ENCODE measurements around the gene ART5.
"Not testable (repeated sequence)": the region's sequence is repeated elsewhere in the genome, so short reads cannot be mapped to it uniquely, and the experiment has no call there.

Gene ART5

GRCh38 chr11:3641701-3642070 lies at the start of gene ART5:
ART5 (minus strand) TSS chr11:3641992; CDS start chr11:3641862, 130 bp downstream.
- DNase-seq = no peak

GRCh38 chr11:3686751-3687150 lies 45.0 kb upstream of the ART5 start:
- no peak for DNase-seq

DNA sequence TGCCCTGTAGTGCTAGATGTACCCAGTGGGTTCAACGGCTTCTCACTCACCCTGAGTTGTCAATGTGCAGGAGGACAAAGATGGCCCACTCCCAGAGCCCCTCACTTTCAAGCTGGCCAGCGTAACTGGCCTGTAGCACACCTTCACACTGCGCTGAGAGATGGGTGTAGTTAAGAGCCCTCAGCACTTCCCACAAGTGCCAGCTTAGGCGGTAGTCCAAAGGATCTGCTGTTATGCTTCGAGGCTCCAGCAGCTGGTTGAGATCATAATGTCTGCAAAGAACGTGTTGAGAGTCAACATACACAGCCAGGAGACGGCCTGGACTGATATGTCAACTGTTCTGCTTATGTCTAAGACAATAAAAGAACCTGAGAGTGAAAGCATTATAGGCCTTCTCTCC lies 44.1 kb upstream of the ART5 start:
- DNase-seq = no peak

GRCh38 chr11:3684819-3685172 lies 43.0 kb upstream of the ART5 start:
- DNase-seq = no peak

DNA sequence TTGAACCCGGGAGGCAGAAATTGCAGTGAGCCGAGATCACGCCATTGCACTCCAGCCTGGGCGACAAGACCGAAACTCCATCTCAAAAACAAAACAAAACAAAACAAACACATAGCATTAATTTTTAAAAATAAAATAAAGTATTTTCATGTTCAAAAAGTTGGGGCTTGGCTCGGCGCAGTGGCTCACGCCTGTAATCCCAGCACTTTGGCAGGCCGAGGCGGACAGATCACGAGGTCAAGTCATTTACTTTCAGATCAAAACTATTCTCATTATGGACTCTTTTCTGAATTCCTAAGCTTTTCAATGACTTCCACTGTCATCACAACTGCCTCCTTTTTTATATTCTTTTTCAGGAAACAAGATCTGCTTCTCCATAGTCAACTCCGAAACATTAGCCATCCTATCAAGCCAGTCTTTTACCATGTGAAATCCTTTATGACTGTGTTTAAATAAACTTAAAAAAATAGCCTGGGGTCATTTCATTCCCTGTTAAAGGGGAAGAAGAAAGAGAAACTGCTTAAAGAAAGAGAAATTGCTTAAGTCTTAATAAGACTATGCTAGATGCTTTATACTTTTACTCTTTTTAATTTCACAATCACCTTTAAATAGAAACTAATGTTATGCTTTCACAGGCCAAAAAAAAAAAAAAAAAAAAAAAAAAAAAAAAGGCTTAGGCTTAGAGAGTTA lies 42.5 kb upstream of the ART5 start:
- DNase-seq = no peak

GRCh38 chr11:3683039-3683438 lies 41.2 kb upstream of the ART5 start:
- no peak for DNase-seq

GRCh38 chr11:3679077-3679476 lies 37.3 kb upstream of the ART5 start:
- no peak for DNase-seq

- no peak for DNase-seq
Observed at GRCh38 chr11:3675971-3676370, 34.2 kb upstream of the ART5 start.

DNA sequence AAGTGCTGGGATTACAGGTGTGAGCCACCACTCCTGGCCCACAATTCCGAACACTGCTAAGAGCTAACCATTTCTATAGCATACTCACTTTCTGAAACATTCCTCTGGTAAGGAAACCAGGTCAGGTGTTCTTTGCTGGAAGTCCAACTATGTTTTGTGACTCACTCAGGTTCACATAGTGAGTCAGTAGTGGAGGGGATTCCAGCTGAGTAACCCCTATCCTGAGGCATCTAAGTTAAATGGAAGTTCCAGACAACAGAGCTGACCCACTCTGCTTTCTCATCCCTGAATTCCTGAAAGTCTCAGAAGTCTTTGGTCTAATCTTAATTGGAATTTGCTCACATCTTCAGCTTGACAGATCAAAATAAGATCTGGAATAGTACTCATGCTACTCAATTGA lies 32.4 kb upstream of the ART5 start:
- no peak for DNase-seq

GRCh38 chr11:3671334-3672254 lies 29.8 kb upstream of the ART5 start, which contains the start of gene CHRNA10:
CHRNA10 (minus strand) TSS chr11:3671384; CDS start chr11:3671312, 72 bp downstream.
- no peak for DNase-seq

- DNase-seq = no peak
Observed at GRCh38 chr11:3669742-3670183, 28.0 kb upstream of the ART5 start.

DNA sequence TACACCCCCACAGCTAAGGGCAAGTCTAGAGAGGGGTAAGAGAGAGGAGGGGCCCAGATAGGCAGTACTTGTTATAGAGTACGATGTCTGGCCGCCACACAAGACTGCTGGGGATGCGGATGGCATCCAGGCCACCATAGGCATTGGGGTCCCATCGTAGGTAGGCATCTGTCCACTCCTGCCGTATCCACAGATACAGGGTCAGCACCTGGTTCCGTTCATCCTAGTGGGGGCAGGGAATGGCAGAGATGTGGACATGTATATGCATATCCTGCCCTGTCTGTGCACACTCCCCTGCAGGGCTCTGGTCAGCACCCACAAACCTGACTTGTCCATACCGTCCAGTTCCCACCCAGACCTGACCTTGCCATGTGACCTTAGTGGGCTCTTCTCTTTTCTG lies 27.3 kb upstream of the ART5 start:
- DNase-seq = no peak

DNA sequence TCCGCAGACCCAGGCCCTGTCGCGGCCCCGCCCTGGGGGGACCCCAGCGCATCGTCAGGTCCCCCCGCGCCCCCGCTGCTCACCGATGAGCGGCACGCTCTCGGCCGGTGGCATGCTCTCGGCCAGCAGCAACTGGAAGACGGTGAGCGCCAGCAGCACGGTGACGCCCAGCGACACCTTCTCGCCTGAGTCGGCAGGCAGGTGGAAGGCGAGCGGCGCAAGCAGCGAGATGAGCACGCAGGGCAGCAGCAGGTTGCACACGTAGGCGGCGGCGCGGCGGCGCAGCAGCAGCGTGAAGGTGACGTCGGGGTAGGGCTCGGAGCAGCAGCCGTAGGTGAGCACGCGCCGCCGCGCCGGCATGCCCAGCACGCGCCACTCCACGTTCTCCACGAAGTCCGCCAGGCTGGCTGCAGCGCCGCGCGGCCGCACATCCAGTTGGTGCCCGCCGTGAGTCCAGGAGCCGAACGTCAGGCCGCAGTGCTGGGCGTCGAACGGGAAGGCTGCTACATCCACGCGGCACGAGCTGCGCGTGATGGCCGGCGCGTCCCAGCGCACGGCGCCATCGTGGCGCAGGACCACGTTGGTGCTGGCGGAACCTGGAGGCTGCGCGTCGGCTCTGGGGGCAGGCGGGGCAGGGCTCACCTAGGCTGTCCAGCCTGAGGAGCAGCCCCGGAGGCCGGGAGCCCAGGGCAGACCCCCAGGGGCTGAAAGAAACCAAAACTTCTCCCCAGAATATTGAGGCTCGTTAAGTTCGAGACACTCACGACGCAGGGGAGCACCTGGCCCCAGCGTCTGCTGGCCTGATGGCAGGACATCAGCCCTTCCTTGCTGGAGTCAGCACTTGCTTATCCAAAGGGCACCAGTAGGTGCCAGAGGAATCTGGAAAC lies 25.6 kb upstream of the ART5 start:
- no peak for DNase-seq

DNA sequence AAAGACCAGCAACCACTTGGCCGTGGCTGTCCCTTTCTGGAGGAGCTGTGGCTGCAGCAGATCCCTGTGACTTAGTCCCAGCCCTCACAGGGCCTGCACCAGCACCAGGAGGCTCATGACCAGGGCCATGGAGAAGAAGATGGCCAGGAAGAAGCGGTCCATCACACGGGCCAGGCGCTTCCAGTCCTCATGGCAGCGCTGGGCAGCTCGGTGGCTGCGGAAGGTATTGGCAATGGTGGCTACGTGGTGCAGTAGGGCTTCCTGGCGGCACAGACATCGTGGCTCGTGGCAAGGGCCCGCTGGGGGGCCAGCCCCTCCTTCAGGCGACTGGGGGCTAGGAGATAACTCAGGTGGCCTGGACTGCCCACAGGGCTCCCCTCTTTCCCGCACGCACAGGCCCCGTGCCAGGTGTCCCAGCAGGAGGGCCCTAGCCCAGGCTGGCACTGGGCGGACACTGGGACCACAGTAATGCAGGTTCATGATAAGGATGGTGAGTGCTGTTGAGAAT lies 24.3 kb upstream of the ART5 start:
- no peak for DNase-seq

GRCh38 chr11:3665336-3666022 lies 23.7 kb upstream of the ART5 start:
- no peak for DNase-seq

DNA sequence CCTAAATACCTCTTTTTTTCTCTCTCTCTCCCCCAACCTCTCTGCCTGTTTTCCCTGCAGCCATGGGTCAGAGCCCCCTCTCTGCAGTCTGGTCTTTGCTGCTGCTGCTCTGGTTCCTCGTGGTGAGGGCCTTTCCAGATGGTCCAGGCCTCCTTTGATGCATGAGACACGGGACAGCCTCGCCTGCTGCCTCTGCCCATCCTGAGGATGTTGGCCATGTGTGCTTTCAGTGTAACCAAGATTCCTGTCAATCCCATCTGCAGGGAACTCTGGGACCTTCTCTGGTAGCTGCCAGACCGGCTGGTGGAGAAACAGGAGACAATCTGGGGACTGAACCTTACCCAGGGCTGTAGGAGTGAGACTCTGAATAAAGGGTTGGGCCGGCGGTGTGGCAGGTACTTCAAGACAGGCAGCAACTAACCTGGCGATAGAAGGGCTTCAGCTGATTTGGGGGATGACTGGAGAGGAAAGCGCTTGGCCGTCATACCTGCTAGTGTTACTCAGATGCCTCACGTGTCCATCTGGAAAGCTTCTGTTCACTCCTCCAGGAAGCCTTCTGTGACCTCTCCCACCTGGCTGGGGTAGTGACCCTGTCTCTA lies 22.3 kb upstream of the ART5 start:
- no peak for DNase-seq

DNA sequence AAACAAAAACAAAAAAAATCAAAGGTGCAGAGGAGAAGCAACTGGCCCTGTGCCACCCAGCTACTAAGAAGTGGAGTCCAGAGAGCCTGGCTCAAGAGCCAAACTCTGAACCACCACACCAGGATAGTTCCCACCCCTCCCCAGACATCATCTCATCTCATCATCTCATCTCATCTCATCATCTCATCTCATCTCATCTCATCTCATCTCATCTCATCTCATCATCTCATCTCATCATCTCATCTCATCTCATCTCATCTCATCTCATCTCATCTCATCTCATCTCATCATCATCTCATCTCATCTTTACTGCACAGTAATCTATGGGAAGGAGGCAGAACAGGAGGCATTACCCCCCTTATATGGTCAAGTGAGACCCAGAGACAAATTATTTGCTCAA lies 21.1 kb upstream of the ART5 start:
- no peak for DNase-seq

DNA sequence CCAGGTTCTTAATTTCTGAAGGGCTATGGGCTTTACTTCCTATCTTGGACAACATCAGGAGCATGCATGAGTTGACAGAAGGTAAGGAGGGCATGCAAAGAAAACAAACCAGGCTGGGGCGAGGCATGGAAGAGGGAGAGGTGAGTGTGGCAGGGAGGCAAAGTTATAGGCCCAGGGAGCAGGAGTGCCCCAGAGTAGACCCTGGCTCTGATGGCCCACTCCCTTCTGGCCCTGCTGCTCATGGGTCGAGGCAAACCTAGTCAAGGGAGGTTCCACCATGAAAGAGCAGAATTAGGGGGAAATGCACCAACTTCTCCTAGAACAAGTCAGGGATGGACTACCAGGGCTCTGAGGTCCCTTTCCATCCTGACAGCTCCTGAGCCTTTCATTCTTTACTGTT lies 19.2 kb upstream of the ART5 start:
- no peak for DNase-seq

DNA sequence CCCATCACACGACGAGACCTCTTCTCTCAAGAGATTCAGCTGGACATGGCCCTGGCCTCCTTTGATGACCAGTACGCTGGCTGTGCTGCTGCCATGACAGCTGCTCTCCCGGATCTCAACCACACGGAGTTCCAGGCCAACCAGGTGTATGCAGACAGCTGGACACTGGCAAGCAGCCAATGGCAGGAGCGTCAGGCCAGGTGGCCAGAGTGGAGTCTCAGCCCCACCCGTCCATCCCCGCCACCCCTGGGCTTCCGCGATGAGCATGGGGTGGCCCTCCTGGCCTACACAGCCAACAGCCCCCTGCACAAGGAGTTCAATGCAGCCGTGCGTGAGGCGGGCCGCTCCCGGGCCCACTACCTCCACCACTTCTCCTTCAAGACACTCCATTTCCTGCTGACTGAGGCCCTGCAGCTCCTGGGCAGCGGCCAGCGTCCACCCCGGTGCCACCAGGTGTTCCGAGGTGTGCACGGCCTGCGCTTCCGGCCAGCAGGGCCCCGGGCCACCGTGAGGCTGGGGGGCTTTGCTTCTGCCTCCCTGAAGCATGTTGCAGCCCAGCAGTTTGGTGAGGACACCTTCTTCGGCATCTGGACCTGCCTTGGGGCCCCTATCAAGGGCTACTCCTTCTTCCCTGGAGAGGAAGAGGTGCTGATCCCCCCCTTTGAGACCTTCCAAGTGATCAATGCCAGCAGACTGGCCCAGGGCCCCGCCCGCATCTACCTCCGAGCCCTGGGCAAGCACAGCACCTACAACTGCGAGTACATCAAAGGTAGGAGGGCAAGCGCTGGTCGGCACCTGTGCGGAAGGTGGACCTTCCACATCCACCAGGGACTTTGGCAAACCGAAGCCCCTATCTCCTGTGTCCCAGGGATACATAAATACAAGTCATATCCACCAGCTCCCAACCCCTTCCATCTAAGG lies 18.1 kb upstream of the ART5 start:
- no peak for DNase-seq

DNA sequence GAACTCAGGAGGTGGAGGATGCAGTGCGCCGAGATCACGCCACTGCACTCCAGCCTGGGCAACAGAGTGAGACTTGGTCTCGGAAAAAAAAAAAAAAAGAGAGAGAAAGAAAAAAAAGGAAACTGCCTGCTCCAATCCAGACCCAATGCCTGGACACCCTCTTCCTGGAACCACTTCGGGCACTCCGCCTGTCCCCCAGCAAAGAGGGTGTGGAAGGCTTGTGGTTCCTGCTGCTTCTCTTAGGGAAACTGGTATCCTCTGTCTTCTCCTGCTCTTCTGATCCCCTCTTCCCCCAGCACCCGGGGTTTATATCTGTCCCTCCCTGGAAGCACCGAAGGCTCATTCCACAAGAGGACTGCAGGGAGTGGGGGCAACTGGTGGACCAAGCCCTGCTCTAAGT lies 16.5 kb upstream of the ART5 start:
- DNase-seq = no peak

GRCh38 chr11:3657331-3657730 lies 15.5 kb upstream of the ART5 start:
- DNase-seq = not testable (repeated sequence)

All from KG1 (cell line).